H9 (cell line): ENCODE results near the gene SPIN1. TPM values are rescaled to one million over a fixed set of nuclear protein-coding genes. Genes with fewer than 3 reads are reported as not detected.

Experiments used
- DNase-seq: peaks from one replicate; pipeline ENCODE4 v3.0.0-alpha.2; 2017
- H2AFZ ChIP-seq: one replicate; pipeline ENCODE4 v1.6.1; 2013; ENCODE audit warnings: mild to moderate bottlenecking, low read length, control low read depth, moderate library complexity
- H2AK5ac ChIP-seq: 2 replicates; pipeline ENCODE4 v1.6.1; 2013; ENCODE audit warnings: low read length, control low read depth, mixed read lengths; ENCODE audit not compliant: insufficient read length
- H2BK120ac ChIP-seq: one replicate; pipeline ENCODE4 v1.6.1; 2013; ENCODE audit warnings: low read depth, mild to moderate bottlenecking, low read length, control low read depth, inconsistent platforms; ENCODE audit not compliant: poor library complexity, severe bottlenecking
- H2BK12ac ChIP-seq: 2 replicates; pipeline ENCODE4 v1.6.1; 2013; ENCODE audit warnings: low read length, control low read depth, mixed read lengths, low read depth; ENCODE audit not compliant: insufficient read length
- H2BK15ac ChIP-seq: 2 replicates; pipeline ENCODE4 v1.6.1; 2013; ENCODE audit warnings: low read depth, low read length, control low read depth
- H2BK20ac ChIP-seq: one replicate; pipeline ENCODE4 v1.6.1; 2013; ENCODE audit warnings: low read depth, mild to moderate bottlenecking, low read length, control low read depth, inconsistent platforms; ENCODE audit not compliant: poor library complexity, severe bottlenecking
- H2BK5ac ChIP-seq: 2 replicates; pipeline ENCODE4 v1.6.1; 2013; ENCODE audit warnings: low read length, control low read depth, mixed read lengths; ENCODE audit not compliant: insufficient read length
- H3K14ac ChIP-seq: 2 replicates; pipeline ENCODE4 v1.6.1; 2013; ENCODE audit warnings: low read length, control low read depth; ENCODE audit not compliant: insufficient read depth
- H3K18ac ChIP-seq: 2 replicates; pipeline ENCODE4 v1.6.1; 2013; ENCODE audit warnings: low read depth, mild to moderate bottlenecking, mixed read lengths, low read length, control low read depth; ENCODE audit not compliant: insufficient read length
- H3K23ac ChIP-seq: 2 replicates; pipeline ENCODE4 v1.6.1; 2013; ENCODE audit warnings: low read length, control low read depth, mixed read lengths, low read depth; ENCODE audit not compliant: insufficient read length
- H3K23me2 ChIP-seq: 2 replicates; pipeline ENCODE4 v1.6.1; 2013; ENCODE audit warnings: low read depth, mild to moderate bottlenecking, mixed read lengths, low read length, control low read depth; ENCODE audit not compliant: insufficient read length, poor library complexity, severe bottlenecking
- H3K27ac ChIP-seq: 2 replicates; pipeline ENCODE4 v1.5.1; 2013; ENCODE audit warnings: low read length, control low read depth, mixed read lengths, low read depth; ENCODE audit not compliant: insufficient read length
- H3K27me3 ChIP-seq: 2 replicates; pipeline ENCODE4 v1.6.1; 2013; ENCODE audit warnings: low read length, control low read depth, inconsistent platforms; ENCODE audit not compliant: insufficient read depth
- H3K4ac ChIP-seq: 2 replicates; pipeline ENCODE4 v1.6.1; 2013; ENCODE audit warnings: low read depth, mild to moderate bottlenecking, control low read depth, inconsistent platforms, low read length, moderate library complexity
- H3K4me1 ChIP-seq: 2 replicates; pipeline ENCODE4 v1.6.1; 2013; ENCODE audit warnings: low read length, control low read depth, inconsistent platforms; ENCODE audit not compliant: insufficient read depth
- H3K4me2 ChIP-seq: 2 replicates; pipeline ENCODE4 v1.6.1; 2013; ENCODE audit warnings: low read length, control low read depth, mixed read lengths; ENCODE audit not compliant: insufficient read length, insufficient read depth
- H3K56ac ChIP-seq: 2 replicates; pipeline ENCODE4 v1.6.1; 2013; ENCODE audit warnings: low read depth, mild to moderate bottlenecking, mixed read lengths, low read length, control low read depth; ENCODE audit not compliant: insufficient read length
- H3K79me1 ChIP-seq: 2 replicates; pipeline ENCODE4 v1.6.1; 2013; ENCODE audit warnings: low read depth, mild to moderate bottlenecking, moderate library complexity, low read length, control low read depth, inconsistent platforms; ENCODE audit not compliant: insufficient read depth, poor library complexity, severe bottlenecking
- H3K79me2 ChIP-seq: 2 replicates; pipeline ENCODE4 v1.6.1; 2013; ENCODE audit warnings: low read length, control low read depth, inconsistent platforms; ENCODE audit not compliant: insufficient read depth
- H3K9ac ChIP-seq: 2 replicates; pipeline ENCODE4 v1.6.1; 2013; ENCODE audit warnings: low read length, control low read depth, mixed read lengths; ENCODE audit not compliant: insufficient read length; ENCODE audit errors: extremely low read depth
- H3K9me3 ChIP-seq: one replicate; pipeline ENCODE4 v1.6.1; 2013; ENCODE audit warnings: low read depth, low read length, inconsistent platforms; ENCODE audit not compliant: control insufficient read depth
- H3T11ph ChIP-seq: one replicate; pipeline ENCODE4 v1.6.1; 2013; ENCODE audit warnings: mild to moderate bottlenecking, low read length, control low read depth, inconsistent platforms
- H4K20me1 ChIP-seq: one replicate; pipeline ENCODE4 v1.6.1; 2013; ENCODE audit not compliant: control insufficient read depth, insufficient read length, insufficient read depth
- H4K5ac ChIP-seq: 2 replicates; pipeline ENCODE4 v1.6.1; 2013; ENCODE audit warnings: low read depth, mild to moderate bottlenecking, mixed read lengths, low read length, control low read depth; ENCODE audit not compliant: insufficient read length
- H4K8ac ChIP-seq: replicated peaks from 2 replicates; pipeline ENCODE4 v1.6.1; 2013; ENCODE audit warnings: low read length, control low read depth, mixed read lengths, low read depth; ENCODE audit not compliant: insufficient read length
- H4K91ac ChIP-seq: 2 replicates; pipeline ENCODE4 v1.6.1; 2013; ENCODE audit warnings: low read depth, mild to moderate bottlenecking, moderate library complexity, mixed read lengths, low read length, control low read depth; ENCODE audit not compliant: insufficient read length
- H3K27ac Mint-ChIP-seq, 3 experiments: 2 replicates in 2 of 3; 3 replicates in 1 of 3; pipeline ENCODE4 v1.8.0; 2020 to 2021; ENCODE audit warnings: mixed read lengths in 3 of 3, mild to moderate bottlenecking in 1 of 3, moderate library complexity in 1 of 3
- H3K27me3 Mint-ChIP-seq: 2 replicates; pipeline ENCODE4 v1.8.0; 2021; ENCODE audit warnings: low read depth, mild to moderate bottlenecking, moderate library complexity, mixed read lengths
- H3K36me3 Mint-ChIP-seq, 3 experiments: 2 replicates in 2 of 3; 3 replicates in 1 of 3; pipeline ENCODE4 v1.8.0; 2020 to 2021; ENCODE audit warnings: low read depth in 3 of 3, mixed read lengths in 3 of 3; ENCODE audit not compliant: insufficient read depth in 1 of 3
- H3K4me1 Mint-ChIP-seq, 2 experiments: 2 replicates each; pipeline ENCODE4 v1.8.0; 2020; ENCODE audit warnings: mixed read lengths in 2 of 2
- H3K4me3 Mint-ChIP-seq, 2 experiments: 2 replicates in 1 of 2; 3 replicates in 1 of 2; pipeline ENCODE4 v1.8.0; 2020 to 2021; ENCODE audit warnings: mild to moderate bottlenecking in 2 of 2, mixed read lengths in 2 of 2, moderate library complexity in 1 of 2
- H3K9me3 Mint-ChIP-seq, 2 experiments: 2 replicates in 1 of 2; 3 replicates in 1 of 2; pipeline ENCODE4 v1.8.0; 2020; ENCODE audit warnings: mild to moderate bottlenecking in 2 of 2, mixed read lengths in 2 of 2, moderate library complexity in 1 of 2
- CTCF ChIP-seq: fragments of 200-600 bp; sonication (generic); conservative IDR thresholded peaks from 3 replicates; pipeline ENCODE4 v1.8.0; 2021; ENCODE audit warnings: antibody characterized with exemption, mild to moderate bottlenecking
- total RNA-seq: library from RNA; stranded (reverse); gene quantifications from 2 replicates; pipeline ENCODE4 v1.2.1, GENCODE V29; 2021

Gene SPIN1
- total RNA-seq, 1 experiment from 2014 or later = 136 TPM

- H4K8ac ChIP-seq = no peak overlapping the region
- H3K27me3 ChIP-seq = no peaks in the 10 kb centered on the region
- no peak overlapping the region for H2AFZ ChIP-seq
- peaks cover 4% of the 10 kb centered on the region in 2 experiments for H3K4me1 Mint-ChIP-seq
- H3K56ac ChIP-seq = no peak overlapping the region
- H3K4me1 ChIP-seq = no peaks in the 10 kb centered on the region
- H2BK15ac ChIP-seq = no peak overlapping the region
- H3K79me2 ChIP-seq = no peaks in the 10 kb centered on the region
- DNase-seq = no peak
- H4K91ac ChIP-seq = no peak overlapping the region
- H3K9me3 Mint-ChIP-seq = peaks cover 21 to 26% of the 10 kb centered on the region in 2 experiments
- no peak overlapping the region for H3K4ac ChIP-seq
- no peak overlapping the region; a peak in 1 of 7 replicates for H3K27ac Mint-ChIP-seq
- no peak overlapping the region for H2BK120ac ChIP-seq
- peaks cover 6% of the 10 kb centered on the region for H3K9me3 ChIP-seq
- no peak overlapping the region for H3K18ac ChIP-seq
- no peak overlapping the region for H3K23ac ChIP-seq
- peaks cover 9 to 36% (median 10%) of the 10 kb centered on the region in 3 experiments for H3K36me3 Mint-ChIP-seq
- no peak overlapping the region for H3K4me3 Mint-ChIP-seq
- no peak overlapping the region for H3K27ac ChIP-seq
- H4K20me1 ChIP-seq = no peaks in the 10 kb centered on the region
- H3K23me2 ChIP-seq = no peaks in the 10 kb centered on the region
- no peak for TF ChIP-seq CTCF
- H3K4me2 ChIP-seq = no peak overlapping the region
- H2BK12ac ChIP-seq = no peak overlapping the region
- no peak overlapping the region for H2BK20ac ChIP-seq
- H2AK5ac ChIP-seq = no peak overlapping the region
- H3T11ph ChIP-seq = no peak overlapping the region
- no peak overlapping the region for H3K14ac ChIP-seq
- no peaks in the 10 kb centered on the region for H3K79me1 ChIP-seq
- H3K27me3 Mint-ChIP-seq = peaks cover 2% of the 10 kb centered on the region; the same call in 1 of the 2 replicates
- no peak overlapping the region for H4K5ac ChIP-seq
- H3K9ac ChIP-seq = no peak overlapping the region
- no peak overlapping the region for H2BK5ac ChIP-seq
Measured at GRCh38 chr9:88370346-88370745, 17.9 kb upstream of the SPIN1 start.
